Astrocyte (in vitro differentiated cells and primary cell): Measurements from ENCODE around the gene YWHAB. TPM values are rescaled to one million over a fixed set of nuclear protein-coding genes. Genes with fewer than 3 reads are reported as not detected.

Experiments used
- DNase-seq: peaks from one replicate; pipeline ENCODE4 v3.0.0-alpha.2; 2010; ENCODE audit warnings: low read depth
- FAIRE-seq: peaks from 2 replicates; lab custom pipeline; 2011; peaks lifted over from hg19 to GRCh38; lab: Jason Lieb, UNC
- H2AFZ ChIP-seq: 2 replicates; pipeline ENCODE4 v1.6.0; 2012; ENCODE audit warnings: low read depth, low read length, inconsistent platforms
- H3K27ac ChIP-seq: 2 replicates; pipeline ENCODE4 v1.5.1; 2011; ENCODE audit warnings: low read depth, low read length, inconsistent platforms
- H3K27me3 ChIP-seq: 2 replicates; pipeline ENCODE4 v1.6.0; 2011; ENCODE audit warnings: low read length, inconsistent platforms; ENCODE audit not compliant: insufficient read depth
- H3K36me3 ChIP-seq: 2 replicates; pipeline ENCODE4 v1.5.1; 2011; ENCODE audit warnings: low read length, inconsistent platforms; ENCODE audit not compliant: insufficient read depth
- H3K4me1 ChIP-seq: 2 replicates; pipeline ENCODE4 v1.5.1; 2011; ENCODE audit warnings: low read length, inconsistent platforms; ENCODE audit not compliant: insufficient read depth
- H3K4me2 ChIP-seq: 2 replicates; pipeline ENCODE4 v1.6.0; 2012; ENCODE audit warnings: low read length, inconsistent platforms
- H3K4me3 ChIP-seq: 2 replicates; pipeline ENCODE4 v1.5.1; 2011; ENCODE audit warnings: low read depth, mild to moderate bottlenecking, low read length, inconsistent platforms; ENCODE audit not compliant: insufficient read depth
- H3K79me2 ChIP-seq: 2 replicates; pipeline ENCODE4 v1.6.0; 2012; ENCODE audit warnings: mild to moderate bottlenecking, low read length, inconsistent platforms; ENCODE audit not compliant: insufficient read depth
- H3K9ac ChIP-seq: 2 replicates; pipeline ENCODE4 v1.6.0; 2012; ENCODE audit warnings: mild to moderate bottlenecking, low read length, inconsistent platforms
- H3K9me3 ChIP-seq: 2 replicates; pipeline ENCODE4 v1.5.1; 2012; ENCODE audit warnings: low read depth, mild to moderate bottlenecking, low read length, inconsistent platforms; ENCODE audit not compliant: insufficient read depth
- H4K20me1 ChIP-seq: 2 replicates; pipeline ENCODE4 v1.6.0; 2012; ENCODE audit warnings: low read length, inconsistent platforms; ENCODE audit not compliant: insufficient read depth
- H3K27ac Mint-ChIP-seq: one replicate; pipeline ENCODE4 v1.8.0; 2021; ENCODE audit warnings: mild to moderate bottlenecking, mixed read lengths; ENCODE audit not compliant: unreplicated experiment
- H3K27me3 Mint-ChIP-seq: one replicate; pipeline ENCODE4 v1.8.0; 2021; ENCODE audit warnings: low read depth, mixed read lengths; ENCODE audit not compliant: unreplicated experiment
- H3K36me3 Mint-ChIP-seq: one replicate; pipeline ENCODE4 v1.8.0; 2021; ENCODE audit warnings: low read depth, mixed read lengths; ENCODE audit not compliant: unreplicated experiment
- H3K4me1 Mint-ChIP-seq: one replicate; pipeline ENCODE4 v1.8.0; 2021; ENCODE audit warnings: low read depth, mixed read lengths; ENCODE audit not compliant: unreplicated experiment
- H3K4me3 Mint-ChIP-seq: one replicate; pipeline ENCODE4 v1.8.0; 2021; ENCODE audit warnings: mild to moderate bottlenecking, moderate library complexity, mixed read lengths; ENCODE audit not compliant: unreplicated experiment
- H3K9me3 Mint-ChIP-seq: one replicate; pipeline ENCODE4 v1.8.0; 2021; ENCODE audit warnings: mild to moderate bottlenecking, mixed read lengths; ENCODE audit not compliant: unreplicated experiment
- CTCF ChIP-seq: IDR thresholded peaks from 2 replicates; pipeline ENCODE4 v1.5.1; 2011; ENCODE audit warnings: low read depth, mild to moderate bottlenecking, inconsistent platforms, low read length, moderate library complexity; ENCODE audit not compliant: insufficient read depth
- EZH2 ChIP-seq: IDR thresholded peaks from 2 replicates; pipeline ENCODE4 v1.6.1; 2012; ENCODE audit warnings: mild to moderate bottlenecking, low read length, inconsistent platforms; ENCODE audit not compliant: insufficient read depth
- total RNA-seq: library from RNA; stranded (reverse); gene quantifications from 2 replicates; pipeline ENCODE4 v1.2.1, GENCODE V29; 2021

Gene YWHAB
- total RNA-seq, 1 donor from 2014 or later, result 236 TPM

- H3K4me2 ChIP-seq, result no peak overlapping the region
- peaks cover 9% of the 10 kb centered on the region for H3K36me3 Mint-ChIP-seq
- H3K9me3 ChIP-seq, result no peaks in the 10 kb centered on the region
- peaks cover 98% of the 10 kb centered on the region for H4K20me1 ChIP-seq
- H3K9ac ChIP-seq, result no peak overlapping the region
- no peak overlapping the region for H3K27ac ChIP-seq
- H3K9me3 Mint-ChIP-seq, result no peaks in the 10 kb centered on the region
- H3K27me3 Mint-ChIP-seq, result no peaks in the 10 kb centered on the region
- no peak overlapping the region for H3K27ac Mint-ChIP-seq
- peaks cover 3% of the 10 kb centered on the region for H3K36me3 ChIP-seq
- no peak for DNase-seq
- TF ChIP-seq CTCF (no peak), EZH2 (no peak)
- H3K4me1 Mint-ChIP-seq, result peaks cover 28% of the 10 kb centered on the region
- peaks cover 99% of the 10 kb centered on the region for H3K79me2 ChIP-seq
- no peak for FAIRE-seq
- no peak overlapping the region for H3K4me3 Mint-ChIP-seq
- no peak overlapping the region for H3K4me3 ChIP-seq
- peaks cover 10% of the 10 kb centered on the region for H3K4me1 ChIP-seq
- no peaks in the 10 kb centered on the region for H3K27me3 ChIP-seq
- H2AFZ ChIP-seq, result no peak overlapping the region
These were observed 6.3 kb downstream of the YWHAB start for GRCh38 chr20:44891826-44892225.

- no peak for FAIRE-seq
- no peak overlapping the region for H3K4me2 ChIP-seq
- TF ChIP-seq CTCF (no peak), EZH2 (no peak)
These were observed 9.5 kb downstream of the YWHAB start for GRCh38 chr20:44894959-44895358.

GRCh38 chr20:44896583-44896982 lies 11.1 kb downstream of the YWHAB start:
- Mint-ChIP-seq H3K36me3 (peaks cover 8% of the 10 kb centered on the region), H3K9me3 (no peaks in the 10 kb centered on the region), H3K4me3 (no peak overlapping the region), H3K4me1 (peaks cover 26% of the 10 kb centered on the region), H3K27ac (no peak overlapping the region), H3K27me3 (no peaks in the 10 kb centered on the region)
- Histone ChIP-seq H3K79me2 (peaks cover 100% of the 10 kb centered on the region), H3K9me3 (no peaks in the 10 kb centered on the region), H3K4me3 (no peak overlapping the region), H3K4me2 (no peak overlapping the region), H4K20me1 (peaks cover 100% of the 10 kb centered on the region), H2AFZ (no peak overlapping the region), H3K27me3 (no peaks in the 10 kb centered on the region), H3K4me1 (peaks cover 3% of the 10 kb centered on the region), H3K27ac (no peak overlapping the region), H3K36me3 (peaks cover 3% of the 10 kb centered on the region), H3K9ac (no peak overlapping the region)
- DNase-seq (no peak), FAIRE-seq (no peak)
- TF ChIP-seq EZH2, result no peak
- TF ChIP-seq CTCF, result no peak

More at GRCh38 chr20:44894959-44895358, 9.5 kb downstream of the YWHAB start:
- Histone ChIP-seq H4K20me1 (peaks cover 98% of the 10 kb centered on the region), H3K36me3 (no peaks in the 10 kb centered on the region), H3K9me3 (no peaks in the 10 kb centered on the region), H3K4me1 (no peaks in the 10 kb centered on the region), H3K79me2 (peaks cover 99% of the 10 kb centered on the region), H3K27me3 (no peaks in the 10 kb centered on the region), H3K9ac (no peak overlapping the region), H2AFZ (no peak overlapping the region), H3K4me3 (no peak overlapping the region), H3K27ac (no peak overlapping the region)
- Mint-ChIP-seq H3K9me3 (no peaks in the 10 kb centered on the region), H3K4me1 (peaks cover 21% of the 10 kb centered on the region), H3K27me3 (no peaks in the 10 kb centered on the region), H3K36me3 (peaks cover 6% of the 10 kb centered on the region), H3K4me3 (peak overlapping the region; percentile 34), H3K27ac (peak overlapping the region; percentile 37)
- DNase-seq, result no peak
